ACC112 (cell line): ENCODE data around the gene ZNF830.
"Not testable (repeated sequence)": the region's sequence is repeated elsewhere in the genome, so short reads cannot be mapped to it uniquely, and the experiment has no call there.

Experiments
- H2AFZ ChIP-seq: fragments of 200-600 bp; sonication (generic); one replicate; pipeline ENCODE4 v1.6.0; 2017; ENCODE audit warnings: antibody characterized with exemption, low read length; ENCODE audit not compliant: unreplicated experiment
- H3K27ac ChIP-seq: fragments of 200-600 bp; sonication (generic); 2 replicates; pipeline ENCODE4 v1.5.1; 2014; ENCODE audit warnings: low read depth, mild to moderate bottlenecking, antibody characterized with exemption, low read length, moderate library complexity
- H3K27me3 ChIP-seq: fragments of 200-600 bp; sonication (generic); 2 replicates; pipeline ENCODE4 v1.6.1; 2014; ENCODE audit warnings: mild to moderate bottlenecking, antibody characterized with exemption, low read length, moderate library complexity, mixed read lengths; ENCODE audit not compliant: insufficient read depth
- H3K36me3 ChIP-seq: fragments of 200-600 bp; sonication (generic); 2 replicates; pipeline ENCODE4 v1.6.1; 2016; ENCODE audit warnings: mild to moderate bottlenecking, antibody characterized with exemption, low read length, moderate library complexity, mixed read lengths; ENCODE audit not compliant: insufficient read depth
- H3K4me1 ChIP-seq: fragments of 200-600 bp; sonication (generic); one replicate; pipeline ENCODE4 v1.6.1; 2016; ENCODE audit warnings: low read length, mixed read lengths; ENCODE audit not compliant: insufficient read depth, unreplicated experiment, control insufficient read depth
- H3K4me3 ChIP-seq: fragments of 200-600 bp; sonication (generic); 2 replicates; pipeline ENCODE4 v1.5.1; 2014; ENCODE audit warnings: mild to moderate bottlenecking, low read depth, low read length
- H3K79me2 ChIP-seq: fragments of 200-600 bp; sonication (generic); one replicate; pipeline ENCODE4 v1.6.0; 2016; ENCODE audit warnings: low read length; ENCODE audit not compliant: control insufficient read depth, unreplicated experiment, insufficient read depth

The ZNF830 gene

DNA sequence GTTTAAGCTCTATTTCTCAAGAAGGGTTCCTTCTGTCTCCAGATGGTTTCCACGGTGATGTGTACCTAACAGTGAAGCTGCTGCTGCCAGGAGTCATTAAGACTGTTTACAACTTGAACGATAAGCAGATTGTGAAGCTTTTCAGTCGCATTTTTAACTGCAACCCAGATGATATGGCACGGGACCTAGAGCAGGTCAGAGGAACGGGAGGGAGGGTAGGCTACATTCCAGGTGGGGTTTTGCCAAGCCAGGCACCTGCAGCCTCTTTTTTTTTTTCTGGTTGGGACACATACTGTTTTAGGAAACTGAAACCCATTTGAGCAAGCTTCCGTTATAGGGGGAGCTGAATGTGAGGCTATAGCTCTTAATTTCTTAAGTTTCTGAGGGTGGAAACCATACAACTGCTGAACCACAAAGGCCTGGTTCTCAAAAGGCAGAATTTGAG, 29.6 kb downstream of the ZNF830 start:
- Histone ChIP-seq H3K4me3 (no peak overlapping the region), H3K27ac (no peak overlapping the region)

DNA sequence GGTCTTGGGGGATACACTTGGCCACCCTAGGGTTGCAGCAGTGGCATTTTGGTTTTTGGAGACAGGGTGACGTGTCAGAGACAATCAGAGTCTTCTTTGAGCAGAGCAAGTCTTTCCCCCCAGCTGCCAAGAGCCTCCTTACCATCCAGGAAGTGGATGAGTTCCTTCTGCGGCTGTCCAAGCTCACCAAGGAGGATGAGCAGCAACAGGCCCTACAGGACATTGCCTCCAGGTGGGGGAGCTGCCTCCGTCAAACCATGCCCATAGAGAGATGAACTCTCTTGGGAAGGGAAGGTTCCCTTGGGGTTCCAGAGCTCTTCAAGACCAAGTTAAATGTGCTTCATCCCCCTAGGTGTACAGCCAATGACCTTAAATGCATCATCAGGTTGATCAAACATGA, 30.3 kb downstream of the ZNF830 start:
- 0 out of 2 replicates have a peak, but pooled peaks cover 4% of the 10 kb centered on the region for H3K36me3 ChIP-seq
- no peak overlapping the region for H3K4me3 ChIP-seq
- H3K4me1 ChIP-seq, result no peaks in the 10 kb centered on the region

More for the DNA sequence above, 29.6 kb downstream of the ZNF830 start:
- Histone ChIP-seq H3K36me3 (0 out of 2 replicates have a peak, but pooled peaks cover 4% of the 10 kb centered on the region), H3K79me2 (no peaks in the 10 kb centered on the region), H2AFZ (no peak overlapping the region), H3K27me3 (no peaks in the 10 kb centered on the region), H3K4me1 (no peaks in the 10 kb centered on the region)

DNA sequence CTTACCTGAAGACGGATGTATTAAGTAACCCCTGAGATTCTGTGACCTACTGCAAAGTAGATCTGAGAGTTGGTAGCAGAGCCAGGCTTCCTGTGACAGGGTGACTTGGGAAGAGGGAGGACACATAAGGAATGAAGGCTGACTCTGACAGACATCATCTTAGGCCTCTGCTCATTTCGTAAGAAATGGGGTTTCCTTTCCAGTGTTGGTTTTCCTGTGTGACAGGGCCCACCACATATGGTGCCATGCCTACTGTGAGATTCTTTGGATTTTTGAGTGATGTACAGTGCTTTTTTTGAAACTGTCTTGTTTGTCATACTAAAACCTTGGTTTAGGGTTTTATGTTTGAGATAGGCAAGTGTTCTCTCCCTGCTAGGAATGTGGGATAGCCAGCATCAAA, 31.7 kb downstream of the ZNF830 start:
- Histone ChIP-seq H3K79me2 (no peaks in the 10 kb centered on the region), H3K36me3 (0 out of 2 replicates have a peak, but pooled peaks cover 4% of the 10 kb centered on the region), H3K4me1 (no peaks in the 10 kb centered on the region), H3K27ac (no peak overlapping the region), H2AFZ (no peak overlapping the region), H3K4me3 (no peak overlapping the region), H3K27me3 (no peaks in the 10 kb centered on the region)

More for the DNA sequence above, 30.3 kb downstream of the ZNF830 start:
- H2AFZ ChIP-seq, result no peak overlapping the region
- no peak overlapping the region for H3K27ac ChIP-seq
- no peaks in the 10 kb centered on the region for H3K79me2 ChIP-seq
- no peaks in the 10 kb centered on the region for H3K27me3 ChIP-seq

DNA sequence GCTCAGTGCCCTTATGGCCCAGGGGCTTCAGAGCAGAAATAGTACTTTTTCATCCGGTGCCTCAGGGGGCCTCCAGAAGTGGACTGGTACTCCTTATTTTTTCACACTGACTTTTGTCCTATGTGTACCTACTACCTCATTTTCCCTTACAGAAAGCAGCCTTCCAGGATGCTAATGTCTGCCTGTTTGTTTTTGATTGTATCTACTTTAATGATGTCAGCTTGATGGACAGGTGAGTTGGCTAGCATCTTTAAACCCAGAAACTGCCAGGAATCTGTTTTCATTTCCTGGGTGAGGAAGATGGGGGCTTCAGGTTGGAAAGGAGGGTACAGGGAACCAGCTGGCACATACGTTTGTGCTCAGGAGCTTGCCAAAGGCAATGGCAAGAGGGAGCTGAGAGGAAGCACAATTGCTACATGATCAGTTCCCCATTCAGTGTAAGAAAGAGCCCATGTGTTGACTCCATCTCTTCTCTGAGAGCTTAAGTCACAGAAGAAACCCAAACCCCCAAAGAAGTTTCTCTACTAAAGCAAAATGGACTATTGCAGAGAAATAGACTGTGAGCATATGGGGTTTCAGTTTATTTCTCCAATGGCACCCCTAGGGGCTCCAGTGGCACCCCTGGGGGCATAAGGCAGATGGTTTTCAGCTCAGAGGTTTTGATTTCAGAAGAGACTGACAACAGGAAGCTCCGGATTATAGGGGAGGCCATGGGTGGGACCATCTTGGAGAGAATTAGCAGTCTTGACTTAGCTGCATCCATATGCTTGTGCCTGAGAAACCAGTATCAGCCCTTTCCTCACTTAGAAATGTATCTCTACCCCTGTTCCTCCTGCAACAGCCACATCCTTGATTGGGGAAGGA, 35.3 kb downstream of the ZNF830 start:
- no peaks in the 10 kb centered on the region for H3K36me3 ChIP-seq
- no peaks in the 10 kb centered on the region for H3K79me2 ChIP-seq
- H2AFZ ChIP-seq, result no peak overlapping the region
- H3K27ac ChIP-seq, result no peak overlapping the region
- H3K4me1 ChIP-seq, result peaks cover 7% of the 10 kb centered on the region
- no peak overlapping the region for H3K4me3 ChIP-seq
- H3K27me3 ChIP-seq, result no peaks in the 10 kb centered on the region

DNA sequence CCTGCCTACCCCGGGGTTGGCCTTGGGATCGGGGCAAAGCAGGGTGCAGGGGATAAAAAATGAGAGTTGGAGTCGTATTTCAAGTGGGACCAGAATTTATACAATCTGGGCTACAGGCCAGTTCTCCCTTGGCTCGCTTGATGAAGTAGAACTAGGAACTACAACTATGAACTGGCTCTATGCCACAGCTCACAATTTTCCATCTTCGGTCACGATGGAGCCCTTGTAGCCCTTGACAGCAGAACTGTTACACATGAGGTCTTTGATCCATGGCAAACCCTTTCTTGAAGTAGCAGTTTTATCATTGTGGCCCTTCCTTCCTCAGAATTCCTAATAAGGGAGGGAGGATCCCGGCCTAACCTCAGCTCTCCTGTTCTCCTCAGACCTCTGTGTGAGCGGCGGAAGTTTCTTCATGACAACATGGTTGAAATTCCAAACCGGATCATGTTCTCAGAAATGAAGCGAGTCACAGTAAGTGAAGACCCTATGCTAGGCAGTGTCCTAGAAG, 36.1 kb downstream of the ZNF830 start:
- Histone ChIP-seq H3K36me3 (no peaks in the 10 kb centered on the region), H2AFZ (no peak overlapping the region), H3K79me2 (no peaks in the 10 kb centered on the region), H3K4me1 (peaks cover 9% of the 10 kb centered on the region), H3K4me3 (no peak overlapping the region), H3K27ac (no peak overlapping the region), H3K27me3 (no peaks in the 10 kb centered on the region)

DNA sequence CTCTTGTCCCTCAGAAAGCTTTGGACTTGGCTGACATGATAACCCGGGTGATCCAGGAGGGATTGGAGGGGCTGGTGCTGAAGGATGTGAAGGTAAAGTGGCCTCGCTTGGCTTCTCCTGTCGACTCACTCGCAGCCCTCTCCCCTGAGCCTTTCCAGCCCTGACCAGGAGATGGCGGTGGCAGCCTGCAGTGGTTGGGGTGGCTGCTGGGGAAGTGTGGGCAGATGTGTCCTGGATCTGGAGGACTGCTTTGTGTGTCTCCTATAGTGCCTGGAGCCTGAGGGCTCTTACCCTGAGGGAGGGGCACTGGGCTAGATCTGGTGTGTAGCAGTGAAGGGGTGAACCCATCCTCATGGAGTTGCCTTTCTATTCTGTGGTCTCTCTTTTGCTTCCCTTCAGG, 36.9 kb downstream of the ZNF830 start:
- Histone ChIP-seq H3K4me1 (peaks cover 11% of the 10 kb centered on the region), H3K36me3 (no peaks in the 10 kb centered on the region), H3K4me3 (no peak overlapping the region), H3K27ac (no peak overlapping the region), H2AFZ (no peak overlapping the region), H3K79me2 (no peaks in the 10 kb centered on the region), H3K27me3 (no peaks in the 10 kb centered on the region)

DNA sequence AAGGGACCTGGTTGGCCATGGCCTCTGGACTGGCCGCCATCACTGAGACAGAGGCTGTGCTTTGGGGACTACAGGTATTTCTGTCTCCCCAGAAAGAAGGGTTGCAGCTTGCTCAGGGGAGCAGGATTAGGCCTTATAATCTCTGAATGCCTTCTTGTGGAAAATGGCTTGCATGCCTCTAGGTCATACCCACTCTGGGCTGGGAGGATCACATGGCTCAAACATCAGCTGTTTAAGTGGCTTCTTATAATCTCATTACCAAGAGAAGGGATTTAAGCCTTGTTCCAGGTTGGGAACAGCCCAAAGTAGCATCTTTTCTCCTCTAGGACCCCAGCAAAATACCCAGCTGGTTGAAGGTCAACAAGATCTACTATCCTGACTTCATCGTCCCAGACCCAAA, 38.1 kb downstream of the ZNF830 start:
- no peaks in the 10 kb centered on the region for H3K79me2 ChIP-seq
- no peak overlapping the region for H3K27ac ChIP-seq
- H3K4me1 ChIP-seq, result peaks cover 11% of the 10 kb centered on the region
- no peaks in the 10 kb centered on the region for H3K36me3 ChIP-seq
- no peak overlapping the region for H2AFZ ChIP-seq
- H3K4me3 ChIP-seq, result no peak overlapping the region
- H3K27me3 ChIP-seq, result no peaks in the 10 kb centered on the region

DNA sequence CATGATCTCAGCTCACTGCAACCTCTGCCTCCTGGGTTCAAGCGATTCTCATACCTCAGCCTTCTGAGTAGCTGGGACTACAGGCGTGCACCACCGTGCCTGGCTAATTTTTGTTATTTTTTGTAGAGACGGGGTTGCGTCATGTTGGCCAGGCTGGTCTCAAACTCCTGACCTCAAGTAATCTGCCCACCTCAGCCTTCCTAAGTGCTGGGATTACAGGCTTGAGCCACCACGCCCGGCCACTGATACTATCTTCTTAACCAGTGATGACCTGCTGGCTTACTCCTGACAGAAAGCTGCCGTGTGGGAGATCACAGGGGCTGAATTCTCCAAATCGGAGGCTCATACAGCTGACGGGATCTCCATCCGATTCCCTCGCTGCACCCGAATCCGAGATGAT, 39.6 kb downstream of the ZNF830 start:
- H3K27me3 ChIP-seq, H3K79me2 ChIP-seq, H3K27ac ChIP-seq, H2AFZ ChIP-seq, H3K4me3 ChIP-seq, H3K36me3 ChIP-seq: not testable (repeated sequence)
- H3K4me1 ChIP-seq, result peaks cover 11% of the 10 kb centered on the region

DNA sequence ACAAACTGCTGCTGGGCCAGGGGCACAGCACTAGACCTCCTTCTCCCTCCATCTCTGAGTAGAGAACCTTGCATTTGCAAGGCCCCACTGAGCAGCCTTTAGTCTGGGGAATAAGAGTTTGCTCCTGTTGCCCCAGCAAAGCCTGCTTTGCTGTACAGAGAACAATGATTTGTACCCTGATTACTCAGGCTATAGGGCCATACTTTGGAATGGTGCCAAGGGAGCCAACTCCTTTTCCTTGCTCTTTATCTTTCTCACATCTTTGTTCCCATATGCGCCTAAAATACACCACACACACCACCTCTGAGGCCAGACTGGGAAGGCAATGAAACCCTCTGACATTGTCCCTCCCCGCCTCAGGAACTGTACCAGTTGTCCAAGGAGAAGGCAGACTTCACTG, 40.2 kb downstream of the ZNF830 start:
- Histone ChIP-seq H3K27ac (no peak overlapping the region), H3K36me3 (no peaks in the 10 kb centered on the region), H2AFZ (no peak overlapping the region), H3K4me1 (peaks cover 11% of the 10 kb centered on the region), H3K79me2 (no peaks in the 10 kb centered on the region), H3K4me3 (no peak overlapping the region), H3K27me3 (no peaks in the 10 kb centered on the region)

DNA sequence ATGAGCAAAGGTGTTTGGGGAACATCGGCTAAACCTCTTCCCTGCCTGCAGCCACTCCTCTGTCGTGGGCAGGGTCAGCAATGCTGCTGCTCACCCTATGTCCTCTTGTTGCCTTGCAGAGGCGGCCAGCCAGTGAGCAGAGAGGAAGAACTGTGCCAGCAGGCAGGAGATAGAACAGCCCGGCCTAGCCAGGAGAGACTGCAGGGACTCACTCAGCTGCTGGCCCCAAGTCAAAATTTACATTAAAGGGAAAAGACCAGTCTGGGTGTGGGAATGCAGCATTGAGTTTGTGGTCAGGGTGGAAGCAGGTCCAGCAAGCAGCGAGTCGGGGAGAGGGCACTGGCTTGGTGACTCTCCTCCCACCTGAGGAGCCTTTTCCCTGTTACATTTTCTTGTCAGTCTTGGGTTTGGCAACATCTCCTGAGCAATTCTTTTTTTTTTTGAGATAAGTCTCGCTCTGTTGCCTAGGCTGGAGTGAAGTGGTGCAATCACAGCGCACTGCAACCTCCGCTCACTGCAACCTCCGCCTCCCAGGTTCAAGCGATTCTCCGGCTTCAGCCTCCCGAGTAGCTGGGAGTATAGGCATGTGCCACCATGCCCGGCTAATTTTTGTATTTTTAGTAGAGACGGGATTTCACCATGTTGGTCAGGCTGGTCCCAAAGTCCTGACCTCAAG, 41.7 kb downstream of the ZNF830 start:
- no peak overlapping the region for H3K27ac ChIP-seq
- H2AFZ ChIP-seq, result no peak overlapping the region
- H3K4me1 ChIP-seq, result peaks cover 14% of the 10 kb centered on the region
- H3K27me3 ChIP-seq, result no peaks in the 10 kb centered on the region
- no peak overlapping the region for H3K4me3 ChIP-seq
- peaks cover under 1% of the 10 kb centered on the region; the same call in 1 of the 2 replicates for H3K36me3 ChIP-seq
- no peaks in the 10 kb centered on the region for H3K79me2 ChIP-seq
